H1 (cell line): ENCODE data around the gene ELAVL2. TPM values are rescaled to one million over a fixed set of nuclear protein-coding genes. Genes with fewer than 3 reads are reported as not detected.

Experiments
- BCL11A ChIP-seq, 2 experiments: IDR thresholded peaks; one replicate each; pipeline ENCODE4 v1.6.1; 2011; ENCODE audit warnings: low read depth in 2 of 2, low read length in 2 of 2, mild to moderate bottlenecking in 2 of 2
- CBX5 ChIP-seq: fragments of 300-800, 300-1000 bp; sonication (generic); IDR thresholded peaks from 2 replicates; pipeline ENCODE4 v1.7.1; 2016; ENCODE audit warnings: antibody characterized with exemption, low read length, low read depth
- CHD1 ChIP-seq: IDR thresholded peaks from 2 replicates; pipeline ENCODE4 v1.6.1; 2012; ENCODE audit warnings: low read depth, low read length, improper control_type of control experiment
- FOSL1 ChIP-seq: IDR thresholded peaks from 2 replicates; pipeline ENCODE4 v1.6.1; 2011; ENCODE audit warnings: mild to moderate bottlenecking, low read depth, low read length, moderate library complexity; ENCODE audit not compliant: insufficient read depth
- POU5F1 ChIP-seq: IDR thresholded peaks from 2 replicates; pipeline ENCODE4 v1.6.1; 2011; ENCODE audit warnings: low read depth, mild to moderate bottlenecking, low read length, moderate library complexity
- SUZ12 ChIP-seq: fragments of 200-600 bp; sonication (generic); IDR thresholded peaks from 2 replicates; pipeline ENCODE4 v1.6.1; 2012; ENCODE audit warnings: mild to moderate bottlenecking, inconsistent platforms, low read length, moderate library complexity, mixed read lengths
- ZNF274 ChIP-seq: IDR thresholded peaks from 2 replicates; pipeline ENCODE4 v1.7.0; 2012; ENCODE audit warnings: low read length, borderline replicate concordance; ENCODE audit errors: extremely low read depth
- polyA plus RNA-seq, 7 experiments: library from polyadenylated mRNA; depleted of rRNA in 3 of 7; stranded (reverse) in 5 of 7; unstranded in 2 of 7; fragments of >200 nt in 5 of 7; fragments of 200-250 nt in 2 of 7; gene quantifications; 1 replicate in 5 of 7; 2 replicates in 1 of 7; 4 replicates in 1 of 7; pipeline versions ENCODE4 v1.2.1 to v1.2.3, GENCODE V29; 2011 to 2013; ENCODE audit warnings: missing spikeins in 2 of 7, mixed read lengths in 2 of 7
- total RNA-seq: library from RNA; stranded (reverse); fragmentation: NEBNext Ultra II Directional; extraction: Animal tissue kit (Norgen Biotek cat#: 25700); gene quantifications from 2 replicates; pipeline ENCODE4 v1.2.1, GENCODE V29; 2021
- TF ChIP-seq, protein P1 (sequence below): IDR thresholded peaks from 2 replicates; pipeline ENCODE4 v1.6.1; 2011; ENCODE audit warnings: low read length, improper control_type of control experiment

ELAVL2 gene
- total and polyA plus RNA-seq, 2 of the 8 experiments (the other 6 are each of a cell fraction or from before 2014, with no cell fraction given) = 4.9 to 21.9 TPM

- TF ChIP-seq CHD1 (no peak), FOSL1 (no peak), SUZ12 (no peak), ZNF274 (no peak), CBX5 (no peak), POU5F1 (no peak), BCL11A (IDR thresholded peaks at IDR 0.05; ENCODE audit: low read depth in 2 of 2, low read length in 2 of 2) (no peak)
- TF ChIP-seq, protein P1, sequence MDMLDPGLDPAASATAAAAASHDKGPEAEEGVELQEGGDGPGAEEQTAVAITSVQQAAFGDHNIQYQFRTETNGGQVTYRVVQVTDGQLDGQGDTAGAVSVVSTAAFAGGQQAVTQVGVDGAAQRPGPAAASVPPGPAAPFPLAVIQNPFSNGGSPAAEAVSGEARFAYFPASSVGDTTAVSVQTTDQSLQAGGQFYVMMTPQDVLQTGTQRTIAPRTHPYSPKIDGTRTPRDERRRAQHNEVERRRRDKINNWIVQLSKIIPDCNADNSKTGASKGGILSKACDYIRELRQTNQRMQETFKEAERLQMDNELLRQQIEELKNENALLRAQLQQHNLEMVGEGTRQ = no peak
These were observed 6.6 kb downstream of the ELAVL2 start (continued) for GRCh38 chr9:23819403-23819802.
